Inflammatory macrophage treated with lipopolysaccharide for 1 hour (primary cell): Measurements from ENCODE around the gene DAAM2.

ENCODE experiments used
- DNase-seq, 2 donors: peaks; one replicate each; pipeline ENCODE4 v3.0.0-alpha.2; 2020 to 2022

The DAAM2 gene

DNA sequence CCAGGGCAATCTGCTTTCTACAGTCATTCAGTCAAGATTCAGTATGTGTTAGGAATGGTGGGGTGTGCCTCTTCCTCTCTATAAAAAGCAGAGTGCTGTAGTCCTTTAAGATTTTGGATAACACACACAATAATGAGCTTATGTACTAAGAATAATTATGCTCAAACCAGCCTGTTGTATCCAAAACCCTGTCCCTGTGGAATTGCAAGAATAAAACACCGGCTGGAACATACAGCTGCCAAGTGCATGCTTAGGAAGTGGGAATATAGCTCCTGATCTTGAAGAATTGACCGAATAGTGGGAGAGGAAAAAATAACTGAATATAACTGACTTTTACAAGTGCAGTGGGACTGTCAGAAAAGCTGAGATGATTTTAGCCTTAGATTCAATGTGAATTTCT, 143.1 kb downstream of the DAAM2 start:
- DNase-seq: no peak

DNA sequence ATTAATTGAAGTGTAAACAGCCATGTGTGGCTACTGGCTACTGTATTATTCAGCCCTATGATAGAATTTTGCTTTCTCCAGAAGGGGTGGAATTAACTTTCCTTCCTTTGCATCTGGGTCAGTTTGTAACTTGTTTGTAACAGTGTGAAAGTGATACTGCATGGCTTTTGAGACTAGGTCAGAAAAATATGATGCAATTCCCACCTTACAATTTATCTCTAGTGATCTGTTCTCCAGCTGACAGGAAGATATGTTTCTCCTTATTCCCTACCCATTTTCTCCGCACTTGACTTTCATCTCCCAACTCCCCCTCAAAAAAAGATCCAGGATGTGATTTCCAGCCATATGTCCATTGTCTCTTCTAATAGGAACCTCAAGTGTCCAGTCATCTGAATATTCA, 144.7 kb downstream of the DAAM2 start:
- no peak for DNase-seq

DNA sequence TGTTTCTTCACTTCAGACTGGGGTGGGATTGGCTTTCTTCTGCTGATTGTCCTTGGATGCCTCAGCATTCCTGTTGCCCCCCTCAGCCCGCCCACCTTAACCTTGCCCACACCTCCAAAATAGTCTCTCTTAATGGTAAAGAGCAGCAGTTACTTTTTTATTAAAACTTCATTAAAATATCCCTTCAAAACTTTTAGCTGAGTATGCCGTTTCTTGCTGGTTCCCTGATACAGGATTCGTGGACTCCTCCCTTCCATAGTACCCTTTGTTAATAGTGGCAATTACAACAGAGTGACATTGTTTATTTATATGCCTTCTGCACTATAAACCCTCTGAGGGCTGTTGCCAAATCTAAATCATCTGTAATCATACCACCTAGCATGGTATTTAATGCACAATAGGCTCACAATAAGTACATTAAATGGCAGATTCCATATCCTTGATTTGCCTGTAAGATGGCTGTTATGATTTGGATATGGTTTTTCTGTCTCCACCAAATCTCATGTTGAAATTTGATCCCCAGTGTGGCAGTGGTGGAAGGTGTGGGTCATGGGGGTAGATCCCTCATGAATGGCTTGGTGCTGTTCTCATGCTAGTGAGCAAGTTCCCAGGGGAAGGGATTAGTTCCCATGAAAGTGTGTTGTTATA, 145.6 kb downstream of the DAAM2 start:
- DNase-seq: no peak

DNA sequence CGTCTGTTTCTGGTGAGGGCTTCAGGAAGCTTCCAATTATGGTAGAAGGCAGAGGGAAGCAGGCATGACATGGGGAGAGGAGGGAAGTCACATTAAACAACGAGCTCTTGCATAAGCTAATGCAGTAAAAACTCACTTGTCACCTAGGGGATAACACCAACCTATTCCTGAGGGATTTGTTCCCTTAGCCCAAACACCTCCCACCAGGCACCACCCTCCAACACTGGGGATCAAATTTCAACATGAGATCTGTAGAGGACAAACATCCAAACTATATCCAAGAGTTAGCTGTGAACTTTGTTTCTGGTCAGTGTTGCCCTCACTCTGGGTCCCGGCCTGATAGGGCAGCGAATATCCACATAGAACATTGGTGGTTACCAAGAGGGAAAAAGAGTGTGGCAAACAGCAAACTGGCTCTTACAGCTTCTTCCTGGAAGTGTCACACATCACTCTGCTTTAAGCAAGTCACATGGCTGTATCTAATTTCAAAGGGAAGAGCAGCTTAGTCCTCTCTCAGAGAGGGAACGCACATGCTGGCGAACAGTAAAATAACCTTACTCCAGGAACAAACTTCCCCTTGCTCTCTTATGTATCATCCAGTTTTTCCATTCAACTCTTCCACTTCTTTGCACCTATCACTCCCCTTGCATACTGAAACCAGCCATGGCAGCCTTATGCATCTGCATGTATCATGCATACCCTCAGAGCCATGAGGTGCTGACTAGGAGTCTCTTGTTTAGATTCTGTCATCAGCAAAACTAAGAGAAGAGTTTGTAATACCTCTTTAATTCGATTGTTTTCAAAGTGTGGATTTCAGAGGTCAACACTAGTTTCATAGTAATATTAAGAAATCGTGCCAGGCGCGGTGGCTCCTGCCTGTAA, 146.8 kb downstream of the DAAM2 start:
- no peak for DNase-seq

DNA sequence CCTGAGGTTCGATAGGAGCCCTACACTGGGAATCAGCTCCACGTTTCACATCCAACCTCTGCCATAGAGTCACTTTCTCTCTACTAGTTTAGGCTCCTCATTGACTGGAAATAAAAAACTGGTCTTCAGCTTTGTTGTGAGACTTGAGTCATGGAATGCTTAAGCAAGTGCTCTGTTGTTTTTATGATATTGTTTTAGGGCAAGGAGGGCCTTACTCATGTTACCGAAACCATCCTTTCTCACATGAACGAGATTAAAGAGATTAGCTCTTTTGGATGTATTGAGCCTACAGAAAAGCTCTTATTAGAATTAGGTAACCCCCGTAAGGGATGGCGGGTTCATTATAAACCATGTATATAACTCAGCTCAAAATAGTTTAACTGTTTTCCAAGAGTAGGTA, 149.0 kb downstream of the DAAM2 start:
- DNase-seq: no peak

DNA sequence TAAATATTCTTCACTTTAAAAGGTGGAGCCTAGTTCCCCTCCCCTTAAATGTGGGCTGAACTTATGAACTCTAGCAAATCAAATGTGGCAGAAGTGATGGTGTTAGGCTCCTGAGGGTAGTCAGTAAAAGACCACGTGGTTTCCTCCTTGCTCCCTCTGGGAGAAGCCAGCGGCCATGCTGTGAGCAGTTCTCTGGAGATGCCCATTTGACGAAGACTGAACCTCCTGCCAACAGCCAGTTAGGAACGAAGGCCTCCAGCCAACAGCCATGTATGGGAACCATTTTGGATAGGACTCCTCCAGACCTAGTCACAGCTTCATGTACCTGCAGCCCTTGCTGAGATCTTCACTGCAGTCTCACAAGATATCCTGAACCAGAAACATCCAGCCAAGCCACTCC, 149.6 kb downstream of the DAAM2 start:
- no peak for DNase-seq

DNA sequence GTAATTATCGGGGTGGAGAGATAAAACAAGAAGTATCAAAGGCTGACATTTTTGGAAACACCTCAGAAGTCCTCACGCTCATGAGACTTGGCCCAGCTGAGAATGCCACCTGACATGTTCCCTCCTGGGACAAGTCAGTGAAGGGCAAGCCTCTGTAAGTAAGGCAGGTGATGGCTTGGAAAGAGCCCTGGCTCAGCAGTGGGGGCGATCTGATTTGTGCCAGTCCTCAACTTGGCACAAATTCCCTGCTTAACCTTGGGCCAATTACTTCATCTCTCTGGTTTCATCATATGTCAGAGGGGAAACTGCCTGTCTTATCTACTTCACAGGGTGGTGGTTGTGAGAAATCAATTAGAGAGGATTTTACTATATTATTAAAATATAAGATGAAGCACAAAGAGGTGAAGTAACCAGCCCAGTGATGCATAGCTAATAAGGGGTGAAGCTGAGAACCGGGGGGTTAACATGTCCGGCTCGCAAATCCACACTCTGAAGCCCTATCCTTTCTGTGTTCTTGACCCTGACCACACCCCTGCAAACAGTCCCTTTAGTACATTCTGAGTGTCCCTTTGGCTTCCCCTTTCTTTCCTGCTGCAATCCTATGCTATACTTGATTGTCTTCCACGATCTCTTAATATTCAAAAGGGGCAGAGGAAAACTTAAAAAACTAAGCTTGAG, 150.9 kb downstream of the DAAM2 start:
- DNase-seq: no peak

DNA sequence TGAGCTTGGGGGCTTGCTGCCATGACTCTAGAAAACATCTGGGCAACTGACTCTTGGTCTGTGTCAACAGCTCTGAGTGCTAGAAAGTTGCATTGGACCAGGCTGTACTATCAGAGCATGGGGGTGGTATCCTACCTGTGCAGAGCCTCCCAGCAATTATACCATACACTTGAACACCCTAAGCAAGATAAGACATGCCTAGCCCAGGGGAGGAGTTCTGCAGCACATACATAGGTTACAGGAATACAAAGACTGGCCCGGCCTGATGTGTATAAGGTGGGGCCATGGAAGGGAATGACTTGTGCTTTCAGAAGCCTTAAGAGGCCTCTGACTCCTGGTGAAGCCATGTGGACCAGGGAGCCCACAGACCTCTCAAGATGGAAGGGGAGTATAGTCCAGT, 153.4 kb downstream of the DAAM2 start:
- DNase-seq: no peak

DNA sequence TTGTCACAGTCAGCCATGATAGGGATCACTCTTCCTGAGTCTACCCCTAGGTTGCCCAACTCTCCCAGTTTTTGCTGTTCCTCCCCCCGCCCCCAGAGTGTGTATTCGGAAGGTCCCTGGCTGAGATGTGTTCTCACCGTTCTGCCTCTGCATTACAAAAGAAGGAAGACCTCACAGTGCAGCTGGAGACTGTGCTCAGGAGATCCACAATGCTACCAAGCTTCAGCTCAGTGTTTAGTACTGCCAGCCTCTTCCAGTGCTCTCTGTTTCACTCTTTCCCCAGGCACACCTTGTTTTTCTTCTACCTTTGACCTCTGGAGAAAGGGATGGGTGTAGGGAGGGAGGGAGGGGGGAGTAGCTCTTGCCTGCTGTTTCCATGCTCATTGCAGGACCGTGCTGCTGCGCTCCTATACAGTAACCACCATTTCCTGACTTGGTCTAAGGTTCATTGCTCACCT, 155.5 kb downstream of the DAAM2 start:
- DNase-seq: no peak

DNA sequence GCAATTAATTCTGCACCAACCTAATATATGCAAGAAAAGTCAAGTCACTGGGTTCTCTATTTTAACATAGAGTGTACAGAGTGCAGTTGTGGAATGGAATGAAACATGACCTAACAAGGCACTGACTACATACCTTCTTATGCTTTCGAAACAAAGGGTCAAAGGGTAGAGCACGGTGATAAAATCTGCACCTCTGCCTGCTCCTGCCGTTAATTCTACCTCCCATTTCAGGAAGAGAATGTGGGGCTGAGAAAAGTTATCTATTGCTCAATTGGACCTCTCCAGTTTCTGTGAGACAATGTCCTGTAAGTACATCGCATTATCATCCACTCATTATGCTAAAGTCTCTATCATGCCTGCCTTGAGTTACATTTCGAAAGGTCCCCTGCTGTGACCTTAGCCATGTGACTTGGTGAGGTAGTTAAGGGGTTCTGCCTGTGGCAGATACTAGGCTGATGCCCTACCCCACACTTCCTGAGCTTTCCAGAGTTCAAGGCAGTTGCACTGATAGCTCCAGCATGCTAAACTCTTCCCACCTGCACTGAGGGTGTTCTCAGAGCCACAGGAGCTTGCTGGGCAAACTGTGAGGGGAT, 156.1 kb downstream of the DAAM2 start:
- no peak for DNase-seq

DNA sequence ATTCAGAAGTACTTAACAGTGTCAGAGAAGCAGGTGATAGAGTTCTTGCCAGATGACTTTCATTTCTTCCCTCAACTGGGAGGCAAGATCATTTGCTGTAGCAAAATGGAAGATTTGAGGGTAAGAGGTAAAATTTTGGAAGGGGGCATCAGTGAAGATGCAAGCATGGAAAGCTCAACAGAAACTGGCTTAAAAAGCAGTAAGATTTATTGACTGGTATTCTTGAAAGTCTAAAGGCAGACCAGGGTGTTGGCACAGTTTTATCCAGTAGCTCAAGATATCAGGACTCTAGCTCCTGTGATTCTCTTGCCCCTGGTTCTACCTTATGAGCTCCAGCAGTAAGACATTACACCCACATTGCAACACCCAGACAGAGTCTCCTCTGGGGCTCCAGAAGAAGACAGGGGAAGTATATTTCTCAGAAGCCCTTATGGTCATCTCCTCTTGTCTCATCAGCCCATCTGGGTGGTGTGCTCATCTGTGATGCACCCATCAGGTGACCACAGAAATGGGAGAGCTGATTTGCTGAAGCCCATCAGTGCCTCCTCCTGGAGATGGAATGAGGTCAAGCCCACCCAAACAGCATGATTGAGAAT, 158.0 kb downstream of the DAAM2 start:
- no peak for DNase-seq

DNA sequence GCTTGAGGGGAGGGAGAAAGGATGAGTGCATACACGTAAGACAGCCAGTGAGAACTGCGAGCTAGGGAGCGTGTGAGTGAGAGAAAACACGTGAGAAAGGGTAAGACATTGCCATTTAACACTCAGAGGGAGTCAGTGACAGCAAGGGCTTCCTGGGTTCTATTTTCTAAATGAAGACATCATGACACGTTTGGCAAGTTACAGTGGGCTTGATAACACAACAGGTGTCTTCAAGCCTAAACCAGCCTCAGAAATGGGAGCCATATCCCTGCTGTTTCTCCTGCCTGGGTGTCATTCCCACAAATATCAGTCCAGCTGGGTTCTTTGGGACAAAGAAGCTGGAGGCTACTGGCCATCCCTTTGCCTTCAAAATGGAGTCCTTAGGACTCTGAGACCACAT, 159.0 kb downstream of the DAAM2 start:
- no peak for DNase-seq

DNA sequence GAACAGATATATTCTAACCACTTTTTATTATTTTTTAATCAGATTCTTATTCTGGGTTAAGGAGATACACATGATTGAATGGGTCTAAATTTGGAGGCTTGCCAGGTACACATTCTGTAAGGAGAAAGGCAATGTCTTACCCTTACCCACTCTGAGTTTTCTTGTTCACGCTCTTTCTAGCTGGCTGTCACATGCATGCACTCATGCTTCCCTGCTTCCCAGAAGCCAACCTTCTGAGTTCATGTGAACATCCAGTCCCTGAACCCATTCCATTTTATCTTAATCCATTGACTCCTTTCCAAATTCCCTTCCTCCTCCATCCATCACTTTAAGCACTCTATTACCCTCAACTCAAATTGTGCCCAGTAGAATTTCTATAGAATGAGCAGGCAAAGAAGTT, 159.5 kb downstream of the DAAM2 start:
- DNase-seq: no peak

DNA sequence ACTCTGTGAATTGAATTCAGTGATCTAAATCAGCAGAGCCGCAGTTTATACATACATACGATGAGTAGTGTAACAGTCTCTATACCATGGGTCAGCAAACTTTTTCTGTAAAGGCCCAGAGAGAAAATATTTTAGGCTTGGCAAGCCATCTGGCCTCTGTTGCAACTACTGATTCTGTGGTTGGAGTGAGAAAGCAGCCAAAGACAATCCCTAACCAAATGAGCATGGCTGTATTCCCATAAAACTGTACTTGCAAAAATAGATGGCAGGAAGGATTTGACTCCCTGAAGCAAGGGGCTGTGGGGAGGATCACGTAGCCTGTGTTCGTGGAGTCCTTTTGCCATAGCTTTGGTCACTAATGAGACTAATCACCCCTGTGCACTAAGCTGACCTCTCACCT, 160.0 kb downstream of the DAAM2 start:
- no peak for DNase-seq

DNA sequence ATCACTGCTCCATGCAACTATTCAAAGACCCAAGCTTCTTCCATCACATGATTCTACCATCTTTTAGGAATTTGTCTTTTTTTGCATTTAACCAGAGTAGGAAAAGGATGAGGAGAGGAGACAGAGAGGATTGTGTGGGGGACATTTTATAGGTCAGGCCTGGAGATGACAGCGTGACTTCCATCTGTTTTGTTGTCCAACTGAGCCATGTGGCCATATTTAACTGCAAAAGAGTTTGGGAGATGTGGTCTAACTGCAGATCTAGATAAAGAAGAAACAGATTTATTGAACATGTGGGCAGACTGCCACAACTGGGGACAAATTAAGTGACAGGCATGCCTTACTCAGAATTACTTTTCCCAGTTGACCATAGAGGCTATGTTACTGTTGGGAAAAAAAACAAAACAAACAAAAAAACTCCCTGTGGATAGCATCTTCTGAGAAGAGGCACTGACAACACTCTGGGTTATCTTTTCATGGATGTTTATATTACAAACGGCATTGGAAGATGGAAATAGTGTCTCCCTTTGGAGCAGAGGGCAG, 161.0 kb downstream of the DAAM2 start:
- no peak for DNase-seq
